Stimulated activated CD8-positive, alpha-beta memory T cell treated with anti-CD3 and anti-CD28 coated beads, Interleukin-4, amount 100 ng/mL, for 24 hours (primary cell): ENCODE data around the gene AOX1.
"Not testable (repeated sequence)": the region's sequence is repeated elsewhere in the genome, so short reads cannot be mapped to it uniquely, and the experiment has no call there.

Experiments used
- DNase-seq: peaks from one replicate; pipeline ENCODE4 v3.0.0-alpha.2; 2020; ENCODE audit warnings: low read depth

Gene AOX1

GRCh38 chr2:200700856-200701255 is 115.0 kb downstream of the AOX1 start:
- no peak for DNase-seq

- no peak for DNase-seq
Measured at GRCh38 chr2:200702044-200702443, 116.2 kb downstream of the AOX1 start.

- peak; percentile 26 for DNase-seq
Measured at GRCh38 chr2:200702646-200703118, 116.9 kb downstream of the AOX1 start.

GRCh38 chr2:200703127-200703925 is 117.5 kb downstream of the AOX1 start:
- DNase-seq = no peak

- DNase-seq = no peak
Measured at GRCh38 chr2:200703926-200704637, 118.3 kb downstream of the AOX1 start.

GRCh38 chr2:200705305-200706041 is 119.7 kb downstream of the AOX1 start:
- DNase-seq = no peak

- DNase-seq = no peak
Measured at GRCh38 chr2:200708943-200709342, 123.1 kb downstream of the AOX1 start.

- peak; percentile 83 for DNase-seq
Measured at GRCh38 chr2:200713003-200713703, 127.3 kb downstream of the AOX1 start.

GRCh38 chr2:200713704-200714064 is 127.9 kb downstream of the AOX1 start:
- no peak for DNase-seq

GRCh38 chr2:200715014-200715413 is 129.2 kb downstream of the AOX1 start:
- not testable (repeated sequence) for DNase-seq

GRCh38 chr2:200716386-200716785 is 130.6 kb downstream of the AOX1 start:
- DNase-seq = no peak
